Kidney tubule cell (primary cell): ENCODE results near the gene RPA3.

ENCODE experiments used
- DNase-seq: peaks from one replicate; pipeline ENCODE4 v3.0.0-alpha.2; 2018; ENCODE audit warnings: low spot score

The RPA3 gene

GRCh38 chr7:7732621-7733281, 14.3 kb upstream of the RPA3 start:
- no peak for DNase-seq

- DNase-seq = no peak
These were observed 13.3 kb upstream of the RPA3 start for GRCh38 chr7:7731732-7732131.

- no peak for DNase-seq
These were observed 2.6 kb upstream of the RPA3 start for GRCh38 chr7:7720750-7721621.

GRCh38 chr7:7720193-7720592, 1.8 kb upstream of the RPA3 start:
- no peak for DNase-seq

- peak; percentile 80 for DNase-seq
These were observed 829 bp upstream of the RPA3 start for GRCh38 chr7:7719236-7719635.

GRCh38 chr7:7713730-7714129, 4.7 kb downstream of the RPA3 start:
- DNase-seq = no peak

GRCh38 chr7:7710469-7710868, 7.9 kb downstream of the RPA3 start:
- DNase-seq = no peak

GRCh38 chr7:7709291-7709690, 9.1 kb downstream of the RPA3 start:
- no peak for DNase-seq

- DNase-seq = peak; percentile 58
These were observed 10.6 kb downstream of the RPA3 start for GRCh38 chr7:7707806-7708205.

GRCh38 chr7:7707246-7707645, 11.2 kb downstream of the RPA3 start:
- DNase-seq = no peak

GRCh38 chr7:7706556-7707172, 11.7 kb downstream of the RPA3 start:
- no peak for DNase-seq

- no peak for DNase-seq
These were observed 12.3 kb downstream of the RPA3 start for GRCh38 chr7:7706101-7706511.

GRCh38 chr7:7705318-7705717, 13.1 kb downstream of the RPA3 start:
- DNase-seq = no peak

- no peak for DNase-seq
These were observed 13.5 kb downstream of the RPA3 start for GRCh38 chr7:7704867-7705266.

GRCh38 chr7:7703427-7703826, 15.0 kb downstream of the RPA3 start:
- no peak for DNase-seq

- no peak for DNase-seq
These were observed 15.6 kb downstream of the RPA3 start for GRCh38 chr7:7702826-7703225.

GRCh38 chr7:7701527-7701926, 16.9 kb downstream of the RPA3 start:
- DNase-seq = no peak

- no peak for DNase-seq
These were observed 18.4 kb downstream of the RPA3 start for GRCh38 chr7:7699970-7700369.

GRCh38 chr7:7699380-7699779, 19.0 kb downstream of the RPA3 start:
- no peak for DNase-seq

GRCh38 chr7:7698930-7699329, 19.5 kb downstream of the RPA3 start:
- no peak for DNase-seq

GRCh38 chr7:7696458-7697119, 21.8 kb downstream of the RPA3 start:
- peak; percentile 81 for DNase-seq

GRCh38 chr7:7695111-7695817, 23.1 kb downstream of the RPA3 start:
- no peak for DNase-seq
